Measurements from ENCODE around the gene PPP1R13B. TPM values are rescaled to one million over a fixed set of nuclear protein-coding genes. Genes with fewer than 3 reads are reported as not detected.

The PPP1R13B gene
- total RNA-seq, 2 experiments from 2014 or later, result 8.2 to 18.9 TPM

- POLR2A ChIA-PET, result interaction anchor here (0.7 kb wide), 2 partner anchors 30 to 93 kb away, joined by 3 read pairs; no protein-coding TSS in a partner anchor
- Histone ChIP-seq H2AFZ (ENCODE audit: low read length) (no peak overlapping the region), H4K20me1 (ENCODE audit: insufficient read depth, low read length) (no peaks in the 10 kb centered on the region), H3K4me1 (ENCODE audit: insufficient read depth, low read length, poor library complexity, severe bottlenecking) (no peaks in the 10 kb centered on the region), H3K36me3 (ENCODE audit: insufficient read depth, low read length) (no peaks in the 10 kb centered on the region), H3K4me3 (ENCODE audit: low read depth, low read length, poor library complexity, severe bottlenecking) (no peak overlapping the region), H3K9me2 (ENCODE audit: insufficient read depth, low read length) (no peaks in the 10 kb centered on the region), H3K27ac (ENCODE audit: low read depth, low read length, poor library complexity, severe bottlenecking) (no peak overlapping the region), H3K79me2 (ENCODE audit: insufficient read depth, low read depth, low read length) (no peaks in the 10 kb centered on the region), H3K4me2 (ENCODE audit: low read length) (no peak overlapping the region), H3K9me3 (ENCODE audit: low read length) (no peaks in the 10 kb centered on the region)
- no TSS peak for BruUV-seq (replicated peaks)
- TF ChIP-seq CTCF (conservative IDR thresholded peaks at IDR 0.05; ENCODE audit: low read length), result no peak
- TF ChIP-seq EZH2phosphoT487 (IDR thresholded peaks at IDR 0.05; ENCODE audit: borderline replicate concordance, low read depth, low read length), result no peak
- CTCF ChIA-PET (ENCODE audit: unreplicated experiment), result no interaction called here
- no peak for DNase-seq (ENCODE audit: low spot score)
- intact Hi-C loops (cut with micrococcal nuclease; ENCODE audit: unreplicated experiment), result no loop called here
These were observed 10.2 kb downstream of the PPP1R13B start for GRCh38 chr14:103836976-103837725.

- H3K9me3 ChIP-seq (ENCODE audit: low read length), result no peaks in the 10 kb centered on the region
- H4K20me1 ChIP-seq (ENCODE audit: insufficient read depth, low read length), result no peaks in the 10 kb centered on the region
- H3K9me2 ChIP-seq (ENCODE audit: insufficient read depth, low read length), result no peaks in the 10 kb centered on the region
- no peak for DNase-seq (ENCODE audit: low spot score)
- intact Hi-C loops (cut with micrococcal nuclease; ENCODE audit: unreplicated experiment), result no loop called here
- H2AFZ ChIP-seq (ENCODE audit: low read length), result no peak overlapping the region
- no peak overlapping the region for H3K4me3 ChIP-seq (ENCODE audit: low read depth, low read length, poor library complexity, severe bottlenecking)
- H3K4me2 ChIP-seq (ENCODE audit: low read length), result no peak overlapping the region
- ChIA-PET CTCF (ENCODE audit: unreplicated experiment) (no interaction called here), POLR2A (no interaction called here)
- no peaks in the 10 kb centered on the region for H3K36me3 ChIP-seq (ENCODE audit: insufficient read depth, low read length)
- no TSS peak for BruUV-seq (replicated peaks)
- H3K27ac ChIP-seq (ENCODE audit: low read depth, low read length, poor library complexity, severe bottlenecking), result no peak overlapping the region
- TF ChIP-seq CTCF (conservative IDR thresholded peaks at IDR 0.05; ENCODE audit: low read length), result no peak
- no peak for TF ChIP-seq EZH2phosphoT487 (IDR thresholded peaks at IDR 0.05; ENCODE audit: borderline replicate concordance, low read depth, low read length)
- H3K79me2 ChIP-seq (ENCODE audit: insufficient read depth, low read depth, low read length), result no peaks in the 10 kb centered on the region
- no peaks in the 10 kb centered on the region for H3K4me1 ChIP-seq (ENCODE audit: insufficient read depth, low read length, poor library complexity, severe bottlenecking)
These were observed 12.4 kb downstream of the PPP1R13B start for GRCh38 chr14:103834956-103835355.

- Histone ChIP-seq H2AFZ (ENCODE audit: low read length) (no peak overlapping the region), H3K4me2 (ENCODE audit: low read length) (no peak overlapping the region), H3K36me3 (ENCODE audit: insufficient read depth, low read length) (no peaks in the 10 kb centered on the region), H3K4me3 (ENCODE audit: low read depth, low read length, poor library complexity, severe bottlenecking) (no peak overlapping the region), H3K27ac (ENCODE audit: low read depth, low read length, poor library complexity, severe bottlenecking) (no peak overlapping the region), H4K20me1 (ENCODE audit: insufficient read depth, low read length) (no peaks in the 10 kb centered on the region), H3K9me2 (ENCODE audit: insufficient read depth, low read length) (no peaks in the 10 kb centered on the region), H3K9me3 (ENCODE audit: low read length) (no peaks in the 10 kb centered on the region), H3K4me1 (ENCODE audit: insufficient read depth, low read length, poor library complexity, severe bottlenecking) (no peaks in the 10 kb centered on the region), H3K79me2 (ENCODE audit: insufficient read depth, low read depth, low read length) (no peaks in the 10 kb centered on the region)
- CTCF ChIA-PET (ENCODE audit: unreplicated experiment), result no interaction called here
- no TSS peak for BruUV-seq (replicated peaks)
- TF ChIP-seq EZH2phosphoT487 (IDR thresholded peaks at IDR 0.05; ENCODE audit: borderline replicate concordance, low read depth, low read length) (no peak), CTCF (conservative IDR thresholded peaks at IDR 0.05; ENCODE audit: low read length) (no peak)
- intact Hi-C loops (cut with micrococcal nuclease; ENCODE audit: unreplicated experiment), result no loop called here
- POLR2A ChIA-PET, result no interaction called here
- no peak for DNase-seq (ENCODE audit: low spot score)
These were observed 13.7 kb downstream of the PPP1R13B start for GRCh38 chr14:103833711-103834110.
